GM12801 (cell line): ENCODE measurements around the gene TTI1.

Experiments used
- CTCF ChIP-seq: IDR thresholded peaks from one replicate; pipeline ENCODE4 v1.5.1; 2011; ENCODE audit warnings: control low read depth; ENCODE audit not compliant: insufficient read length; ENCODE audit errors: extremely low read depth

The TTI1 gene

GRCh38 chr20:38011696-38012095, 21.6 kb downstream of the TTI1 start:
- no peak for TF ChIP-seq CTCF

- no peak for TF ChIP-seq CTCF
These were observed 24.9 kb downstream of the TTI1 start for GRCh38 chr20:38008233-38008944.

- TF ChIP-seq CTCF: no peak
These were observed 25.7 kb downstream of the TTI1 start for GRCh38 chr20:38007526-38007925.

GRCh38 chr20:38005903-38006302, 27.4 kb downstream of the TTI1 start:
- TF ChIP-seq CTCF: no peak

- TF ChIP-seq CTCF: no peak
These were observed 28.8 kb downstream of the TTI1 start for GRCh38 chr20:38004416-38004815.

- TF ChIP-seq CTCF: no peak
These were observed 30.8 kb downstream of the TTI1 start for GRCh38 chr20:38002422-38002821.

GRCh38 chr20:38001981-38002380, 31.3 kb downstream of the TTI1 start:
- no peak for TF ChIP-seq CTCF
